ENCODE measurements around the gene FRG2C. TPM values are rescaled to one million over a fixed set of nuclear protein-coding genes. Genes with fewer than 3 reads are reported as not detected.

FRG2C gene
- total RNA-seq, 4 donors from 2014 or later, result not detected

- DNase-seq (ENCODE audit: low spot score in 2 of 2), result no peak
- Histone ChIP-seq H3K4me3 (no peak overlapping the region), H3K4me1 (no peaks in the 10 kb centered on the region), H3K27ac (no peak overlapping the region), H3K9me3 (peaks cover 0 to 46% (median under 1%) of the 10 kb centered on the region in 4 donors), H3K27me3 (no peaks in the 10 kb centered on the region), H3K36me3 (peaks cover 0 to 27% (median 0%) of the 10 kb centered on the region in 3 donors)
- 84 to 90% methylated on average over 9 of the region's 9 CpGs for WGBS, 2 donors
- TF ChIP-seq CTCF (IDR thresholded peaks at IDR 0.05) (no peak), EP300 (IDR thresholded peaks at IDR 0.05) (no peak), POLR2A (IDR thresholded peaks at IDR 0.05) (no peak)
These were observed 23.2 kb downstream of the FRG2C start for GRCh38 chr3:75687323-75687722.

GRCh38 chr3:75692061-75692460 lies 27.9 kb downstream of the FRG2C start:
- 28 to 44% methylated on average over 2 of the region's 2 CpGs for WGBS, 2 donors
- DNase-seq (ENCODE audit: low spot score in 2 of 2), result no peak

More at GRCh38 chr3:75692061-75692460, 27.9 kb downstream of the FRG2C start:
- H3K36me3 ChIP-seq, result peaks cover 0 to 9% (median 0%) of the 10 kb centered on the region in 3 donors
- peaks cover 0 to 27% (median 5%) of the 10 kb centered on the region in 4 donors for H3K9me3 ChIP-seq
- TF ChIP-seq EP300 (IDR thresholded peaks at IDR 0.05) (no peak), CTCF (IDR thresholded peaks at IDR 0.05) (no peak), POLR2A (IDR thresholded peaks at IDR 0.05) (no peak)
- no peak overlapping the region for H3K27ac ChIP-seq
- H3K27me3 ChIP-seq, result no peaks in the 10 kb centered on the region
- no peaks in the 10 kb centered on the region for H3K4me1 ChIP-seq
- H3K4me3 ChIP-seq, result no peak overlapping the region

Small RNAs within 50 kb of the gene (small RNA-seq; reads per million reads assigned to genes)
- not detected for gene AC108724.2

Other genes starting within 250 kb of the FRG2C start
- 10 to 100 TPM; 16.4 to 27.1 (median 18.3) TPM for gene ZNF717, start 121.2 kb downstream of the FRG2C start, total RNA-seq